ENCODE data around the gene NUP54. TPM values are rescaled to one million over a fixed set of nuclear protein-coding genes. Genes with fewer than 3 reads are reported as not detected.

The NUP54 gene
- 21.6 TPM for total RNA-seq
- long read RNA-seq, partial matches to known transcripts = 0 of 2 reads
- long read RNA-seq, other reads (novel, unspliced or antisense) = 0 of 2 reads

GRCh38 chr4:76148142-76148865 lies at the start of gene NUP54:
NUP54 (minus strand) TSS chr4:76148397; CDS start chr4:76148374, 23 bp downstream.
- DNase-seq (ENCODE audit: missing footprints) (peak; percentile 97), ATAC-seq (peak; percentile 99)
- intact Hi-C loops (cut with DNase I) = loop anchor here (1.0 kb wide), 1 partner anchor 65 kb away; the partner anchor contains the start of gene SCARB2

GRCh38 chr4:76197031-76197743 lies 49.0 kb upstream of the NUP54 start:
- no peak for ATAC-seq
- intact Hi-C loops (cut with DNase I) = no loop called here

GRCh38 chr4:76196376-76196775 lies 48.2 kb upstream of the NUP54 start:
- ATAC-seq = no peak
- intact Hi-C loops (cut with DNase I) = no loop called here
- DNase-seq (ENCODE audit: missing footprints) = no peak

More at GRCh38 chr4:76197031-76197743, 49.0 kb upstream of the NUP54 start:
- no peak for DNase-seq (ENCODE audit: missing footprints)

GRCh38 chr4:76195326-76195725 lies 47.1 kb upstream of the NUP54 start:
- intact Hi-C loops (cut with DNase I) = no loop called here
- DNase-seq (ENCODE audit: missing footprints) = no peak
- no peak for ATAC-seq

GRCh38 chr4:76194325-76194724 lies 46.1 kb upstream of the NUP54 start:
- intact Hi-C loops (cut with DNase I) = no loop called here
- DNase-seq (ENCODE audit: missing footprints) = no peak
- ATAC-seq = peak; percentile 76

GRCh38 chr4:76192236-76192635 lies 44.0 kb upstream of the NUP54 start:
- ATAC-seq = no peak
- intact Hi-C loops (cut with DNase I) = no loop called here
- DNase-seq (ENCODE audit: missing footprints) = no peak

GRCh38 chr4:76188557-76188956 lies 40.4 kb upstream of the NUP54 start:
- intact Hi-C loops (cut with DNase I) = loop anchor here (10.0 kb wide), 2 partner anchors 66 to 236 kb away; partner anchors contain the start of genes CCDC158 and FAM47E
- no peak for DNase-seq (ENCODE audit: missing footprints)
- ATAC-seq = no peak

- intact Hi-C loops (cut with DNase I) = loop anchor here (10.0 kb wide), 2 partner anchors 67 to 237 kb away; partner anchors contain the start of genes CCDC158 and FAM47E
Measured at GRCh38 chr4:76188149-76188548, 40.0 kb upstream of the NUP54 start.

GRCh38 chr4:76187152-76187551 lies 39.0 kb upstream of the NUP54 start:
- DNase-seq (ENCODE audit: missing footprints) (no peak), ATAC-seq (no peak)
- intact Hi-C loops (cut with DNase I) = loop anchor here (10.0 kb wide), 2 partner anchors 68 to 238 kb away; partner anchors contain the start of genes CCDC158 and FAM47E

More at GRCh38 chr4:76188149-76188548, 40.0 kb upstream of the NUP54 start:
- DNase-seq (ENCODE audit: missing footprints) (no peak), ATAC-seq (no peak)

GRCh38 chr4:76182463-76182862 lies 34.3 kb upstream of the NUP54 start:
- intact Hi-C loops (cut with DNase I) = loop anchor here (10.0 kb wide), 2 partner anchors 72 to 242 kb away; partner anchors contain the start of genes CCDC158 and FAM47E
- DNase-seq (ENCODE audit: missing footprints) = no peak
- no peak for ATAC-seq

GRCh38 chr4:76179398-76180318 lies 31.5 kb upstream of the NUP54 start:
- DNase-seq (ENCODE audit: missing footprints) (peak; percentile 90), ATAC-seq (peak; percentile 82)

GRCh38 chr4:76178296-76178695 lies 30.1 kb upstream of the NUP54 start:
- DNase-seq (ENCODE audit: missing footprints) (no peak), ATAC-seq (peak; percentile 41)
- intact Hi-C loops (cut with DNase I) = loop anchor here (1.0 kb wide), 1 partner anchor 35 kb away; the partner anchor contains the start of gene SCARB2

More at GRCh38 chr4:76179398-76180318, 31.5 kb upstream of the NUP54 start:
- intact Hi-C loops (cut with DNase I) = loop anchor here (2.0 to 10.0 kb wide), 3 partner anchors 75 to 245 kb away; partner anchors contain the start of genes CCDC158 and FAM47E

GRCh38 chr4:76177709-76178108 lies 29.5 kb upstream of the NUP54 start:
- no peak for ATAC-seq
- no peak for DNase-seq (ENCODE audit: missing footprints)
- intact Hi-C loops (cut with DNase I) = loop anchor here (1.0 kb wide), 1 partner anchor 36 kb away; the partner anchor contains the start of gene SCARB2

- no peak for DNase-seq (ENCODE audit: missing footprints)
- ATAC-seq = no peak
- intact Hi-C loops (cut with DNase I) = no loop called here
Measured at GRCh38 chr4:76175336-76175735, 27.1 kb upstream of the NUP54 start.

GRCh38 chr4:76174216-76174615 lies 26.0 kb upstream of the NUP54 start:
- no peak for ATAC-seq
- DNase-seq (ENCODE audit: missing footprints) = no peak
- intact Hi-C loops (cut with DNase I) = no loop called here

- intact Hi-C loops (cut with DNase I) = no loop called here
- ATAC-seq = no peak
- DNase-seq (ENCODE audit: missing footprints) = no peak
Measured at GRCh38 chr4:76168688-76169087, 20.5 kb upstream of the NUP54 start.

GRCh38 chr4:76166480-76166879 lies 18.3 kb upstream of the NUP54 start:
- intact Hi-C loops (cut with DNase I) = no loop called here
- no peak for ATAC-seq
- DNase-seq (ENCODE audit: missing footprints) = no peak

GRCh38 chr4:76160355-76160754 lies 12.2 kb upstream of the NUP54 start:
- intact Hi-C loops (cut with DNase I) = no loop called here
- DNase-seq (ENCODE audit: missing footprints) = no peak
- no peak for ATAC-seq

Data from Right ventricle myocardium inferior (tissue), 1 donor.